AG20443 (cell line): ENCODE measurements around the gene TMEM255B.
"Not testable (repeated sequence)": the region's sequence is repeated elsewhere in the genome, so short reads cannot be mapped to it uniquely, and the experiment has no call there.

Experiments
- DNase-seq: peaks from one replicate; pipeline ENCODE4 v3.0.0; 2012; ENCODE audit warnings: low spot score, mixed read lengths

The TMEM255B gene

GRCh38 chr13:113734826-113735125, 24.2 kb upstream of the TMEM255B start:
- DNase-seq, result no peak

GRCh38 chr13:113735194-113735593, 23.8 kb upstream of the TMEM255B start:
- no peak for DNase-seq

GRCh38 chr13:113735750-113736149, 23.3 kb upstream of the TMEM255B start:
- DNase-seq, result no peak

GRCh38 chr13:113736258-113736731, 22.7 kb upstream of the TMEM255B start:
- DNase-seq, result no peak

- DNase-seq, result no peak
These were observed 21.2 kb upstream of the TMEM255B start for GRCh38 chr13:113737803-113738202.

GRCh38 chr13:113739527-113740285, 19.3 kb upstream of the TMEM255B start:
- DNase-seq, result no peak

GRCh38 chr13:113740286-113740556, 18.8 kb upstream of the TMEM255B start:
- no peak for DNase-seq

- DNase-seq, result no peak
These were observed 18.4 kb upstream of the TMEM255B start for GRCh38 chr13:113740661-113741060.

- DNase-seq, result no peak
These were observed 17.8 kb upstream of the TMEM255B start for GRCh38 chr13:113741191-113741668.

- DNase-seq, result peak; percentile 81
These were observed 17.0 kb upstream of the TMEM255B start for GRCh38 chr13:113742000-113742441.

- no peak for DNase-seq
These were observed 16.4 kb upstream of the TMEM255B start for GRCh38 chr13:113742445-113743120.

GRCh38 chr13:113743366-113744195, 15.4 kb upstream of the TMEM255B start:
- DNase-seq, result no peak

GRCh38 chr13:113744197-113745000, 14.6 kb upstream of the TMEM255B start:
- DNase-seq, result no peak

GRCh38 chr13:113745059-113745458, 14.0 kb upstream of the TMEM255B start:
- DNase-seq, result no peak

- not testable (repeated sequence) for DNase-seq
These were observed 13.4 kb upstream of the TMEM255B start for GRCh38 chr13:113745500-113746142.

- DNase-seq, result no peak
These were observed 12.9 kb upstream of the TMEM255B start for GRCh38 chr13:113746143-113746525.

GRCh38 chr13:113746671-113747070, 12.4 kb upstream of the TMEM255B start:
- DNase-seq, result no peak

GRCh38 chr13:113747291-113747833, 11.7 kb upstream of the TMEM255B start:
- no peak for DNase-seq

- no peak for DNase-seq
These were observed 10.7 kb upstream of the TMEM255B start for GRCh38 chr13:113748101-113748861.

- DNase-seq, result no peak
These were observed 10.1 kb upstream of the TMEM255B start for GRCh38 chr13:113748862-113749451.
